SK-N-SH treated with all-trans-retinoic acid at 6 μM for 48 hours (cell line): ENCODE measurements around the gene CERS5.

Source experiments
- ATAC-seq: fragments of 200-7000 bp; cut with Tn5 transposase; 3 replicates; pipeline ENCODE4 v1.9.1; 2020; ENCODE audit warnings: mild to moderate bottlenecking, moderate library complexity
- ARNTL ChIP-seq: fragments of 450-650 bp; formaldehyde crosslinking; IDR thresholded peaks from 2 replicates; pipeline ENCODE4 v1.5.0; 2020; ENCODE audit warnings: low read depth, mild to moderate bottlenecking, moderate library complexity, borderline replicate concordance
- BACH2 ChIP-seq: fragments of 250-450 bp; sonication (Bioruptor Pico); IDR thresholded peaks from 2 replicates; pipeline ENCODE4 v1.9.0; 2021; ENCODE audit warnings: mild to moderate bottlenecking, borderline replicate concordance
- CREB5 ChIP-seq: fragments of 250-450 bp; sonication (Bioruptor Pico); IDR thresholded peaks from 2 replicates; pipeline ENCODE4 v1.5.1; 2020; ENCODE audit warnings: low read depth, mild to moderate bottlenecking, moderate library complexity
- CSDC2 ChIP-seq: fragments of 250-450 bp; sonication (Bioruptor Pico); IDR thresholded peaks from 2 replicates; pipeline ENCODE4 v1.5.0; 2020; ENCODE audit warnings: mild to moderate bottlenecking, moderate library complexity
- CSRNP3 ChIP-seq: fragments of 250-450 bp; sonication (Bioruptor Pico); IDR thresholded peaks from 2 replicates; pipeline ENCODE4 v1.5.1; 2021; ENCODE audit warnings: mild to moderate bottlenecking, moderate library complexity
- ESRRG ChIP-seq: fragments of 250-450 bp; sonication (Bioruptor Pico); IDR thresholded peaks from 2 replicates; pipeline ENCODE4 v1.6.1; 2021; ENCODE audit warnings: mild to moderate bottlenecking
- GLIS3 ChIP-seq: fragments of 250-450 bp; sonication (Bioruptor Pico); IDR thresholded peaks from 2 replicates; pipeline ENCODE4 v1.5.0; 2020; ENCODE audit warnings: mild to moderate bottlenecking, moderate library complexity
- ISL1 ChIP-seq: fragments of 250-450 bp; sonication (Bioruptor Pico); IDR thresholded peaks from 2 replicates; pipeline ENCODE4 v2.1.2; 2022; ENCODE audit warnings: mild to moderate bottlenecking, moderate library complexity
- OSR1 ChIP-seq: fragments of 250-450 bp; sonication (Bioruptor Pico); IDR thresholded peaks from 2 replicates; pipeline ENCODE4 v1.8.0; 2022; ENCODE audit warnings: moderate library complexity, mild to moderate bottlenecking, inconsistent platforms
- PATZ1 ChIP-seq: fragments of 250-450 bp; sonication (Bioruptor Pico); IDR thresholded peaks from 2 replicates; pipeline ENCODE4 v1.8.0; 2020; ENCODE audit warnings: mild to moderate bottlenecking, moderate library complexity, borderline replicate concordance
- POU6F1 ChIP-seq: fragments of 250-450 bp; sonication (Bioruptor Pico); IDR thresholded peaks from 2 replicates; pipeline ENCODE4 v1.8.0; 2021; ENCODE audit warnings: low read depth, mild to moderate bottlenecking, moderate library complexity, borderline replicate concordance
- PPARA ChIP-seq: fragments of 250-450 bp; sonication (Bioruptor Pico); IDR thresholded peaks from 2 replicates; pipeline ENCODE4 v1.5.0; 2020; ENCODE audit warnings: mild to moderate bottlenecking, borderline replicate concordance
- SNAI2 ChIP-seq: fragments of 250-450 bp; sonication (Bioruptor Pico); IDR thresholded peaks from 2 replicates; pipeline ENCODE4 v1.5.0; 2020; ENCODE audit warnings: mild to moderate bottlenecking, moderate library complexity
- TCF4 ChIP-seq: fragments of 250-450 bp; sonication (Bioruptor Pico); IDR thresholded peaks from 2 replicates; pipeline ENCODE4 v1.8.0; 2021; ENCODE audit warnings: mild to moderate bottlenecking, moderate library complexity, borderline replicate concordance
- TOX ChIP-seq: fragments of 250-450 bp; sonication (Bioruptor Pico); IDR thresholded peaks from 2 replicates; pipeline ENCODE4 v1.8.0; 2021; ENCODE audit warnings: mild to moderate bottlenecking, moderate library complexity, borderline replicate concordance
- TSHZ2 ChIP-seq: fragments of 250-450 bp; sonication (Bioruptor Pico); IDR thresholded peaks from 2 replicates; pipeline ENCODE4 v1.5.0; 2020; ENCODE audit warnings: mild to moderate bottlenecking, moderate library complexity
- ZC3H10 ChIP-seq: fragments of 250-450 bp; sonication (Bioruptor Pico); IDR thresholded peaks from 2 replicates; pipeline ENCODE4 v1.5.1; 2021; ENCODE audit warnings: mild to moderate bottlenecking, moderate library complexity
- ZFP3 ChIP-seq: fragments of 250-450 bp; sonication (Bioruptor Pico); IDR thresholded peaks from 2 replicates; pipeline ENCODE4 v1.5.0; 2020; ENCODE audit warnings: mild to moderate bottlenecking, moderate library complexity
- ZFP30 ChIP-seq: fragments of 450-650 bp; formaldehyde crosslinking; IDR thresholded peaks from 2 replicates; pipeline ENCODE4 v1.5.0; 2022; ENCODE audit warnings: mild to moderate bottlenecking, moderate library complexity
- ZNF565 ChIP-seq: fragments of 450-650 bp; formaldehyde crosslinking; conservative IDR thresholded peaks from 2 replicates; pipeline ENCODE4 v1.5.0; 2020; ENCODE audit warnings: low read depth, mild to moderate bottlenecking, moderate library complexity
- ZNF70 ChIP-seq: fragments of 450-650 bp; formaldehyde crosslinking; IDR thresholded peaks from 2 replicates; pipeline ENCODE4 v1.5.0; 2020; ENCODE audit warnings: mild to moderate bottlenecking, moderate library complexity
- ZNF8 ChIP-seq: fragments of 450-650 bp; formaldehyde crosslinking; IDR thresholded peaks from 2 replicates; pipeline ENCODE4 v1.5.0; 2020; ENCODE audit warnings: mild to moderate bottlenecking, moderate library complexity

CERS5 gene

GRCh38 chr12:50102646-50103309 is 64.4 kb downstream of the CERS5 start:
- no peak for ATAC-seq
- no peak for TF ChIP-seq ZFP3 (CRISPR knock-in tag)
- no peak for TF ChIP-seq CSDC2 (CRISPR knock-in tag)
- TF ChIP-seq SNAI2 (CRISPR knock-in tag): no peak
- TF ChIP-seq GLIS3: no peak
- no peak for TF ChIP-seq TOX (CRISPR knock-in tag)
- no peak for TF ChIP-seq OSR1 (CRISPR knock-in tag)
- no peak for TF ChIP-seq ZNF70 (CRISPR knock-in tag)

- ATAC-seq: no peak
- TF ChIP-seq ZNF565 (CRISPR knock-in tag) (no peak), OSR1 (CRISPR knock-in tag) (no peak), ESRRG (CRISPR knock-in tag) (no peak)
These were observed 65.0 kb downstream of the CERS5 start for GRCh38 chr12:50102131-50102531.

- peak; percentile 67 for ATAC-seq
- TF ChIP-seq ISL1 (CRISPR knock-in tag) (no peak), ZNF565 (CRISPR knock-in tag) (no peak), ZFP3 (CRISPR knock-in tag) (no peak), ZNF70 (CRISPR knock-in tag) (no peak), BACH2 (CRISPR knock-in tag) (no peak), OSR1 (CRISPR knock-in tag) (no peak), PATZ1 (CRISPR knock-in tag) (no peak), CREB5 (CRISPR knock-in tag) (no peak), ZFP30 (CRISPR knock-in tag) (no peak), PPARA (no peak), ARNTL (no peak), ZC3H10 (CRISPR knock-in tag) (no peak), TOX (CRISPR knock-in tag) (no peak), POU6F1 (CRISPR knock-in tag) (no peak), ZNF8 (no peak), GLIS3 (no peak)
These were observed 65.5 kb downstream of the CERS5 start for GRCh38 chr12:50101663-50102062.

- no peak for ATAC-seq
- TF ChIP-seq CSRNP3 (CRISPR knock-in tag) (no peak), TSHZ2 (CRISPR knock-in tag) (no peak), GLIS3 (no peak), BACH2 (CRISPR knock-in tag) (no peak), TCF4 (CRISPR knock-in tag) (no peak), ZNF565 (CRISPR knock-in tag) (no peak), TOX (CRISPR knock-in tag) (no peak), ZC3H10 (CRISPR knock-in tag) (no peak), ISL1 (CRISPR knock-in tag) (no peak)
These were observed 66.6 kb downstream of the CERS5 start for GRCh38 chr12:50100561-50100960.
